Measurements from ENCODE around the gene LRRC4C.

LRRC4C gene

DNA sequence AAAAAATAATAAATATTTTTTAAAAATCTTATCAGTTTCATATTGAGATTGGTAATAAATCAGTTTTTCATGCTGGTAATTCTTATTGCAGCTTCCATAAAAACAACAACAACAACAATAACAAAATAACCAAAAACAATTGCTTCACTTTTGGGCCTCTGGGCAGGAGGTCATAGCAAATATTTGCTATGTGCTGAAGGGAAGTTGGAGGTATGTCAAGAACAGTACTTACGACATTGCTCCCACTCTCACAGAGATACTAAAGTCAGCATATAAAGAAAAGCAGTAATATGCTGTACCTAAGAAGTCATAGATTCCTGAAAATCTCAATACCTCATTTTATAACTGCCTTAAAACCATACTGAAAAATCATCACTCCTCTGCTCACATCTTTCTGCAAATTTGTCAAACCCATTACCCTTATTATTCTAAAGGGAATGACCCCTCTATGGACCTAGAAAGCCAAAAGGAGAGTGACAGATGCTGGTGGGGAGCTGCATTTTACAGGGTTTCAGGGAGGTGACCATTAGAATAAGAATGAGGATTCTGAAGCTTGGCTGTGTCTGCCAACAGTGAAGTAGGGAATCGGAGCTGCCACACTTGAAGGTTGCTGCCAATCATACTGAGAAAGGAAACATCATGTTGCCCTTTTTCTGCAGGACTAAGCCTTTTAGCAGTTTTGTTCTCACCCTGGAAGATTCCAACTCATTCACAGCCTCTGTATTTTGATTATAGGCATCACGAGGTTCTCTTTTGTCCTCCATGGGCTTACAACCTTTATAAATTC lies 742.9 kb downstream of the LRRC4C start:
- TF ChIP-seq, protein P1, sequence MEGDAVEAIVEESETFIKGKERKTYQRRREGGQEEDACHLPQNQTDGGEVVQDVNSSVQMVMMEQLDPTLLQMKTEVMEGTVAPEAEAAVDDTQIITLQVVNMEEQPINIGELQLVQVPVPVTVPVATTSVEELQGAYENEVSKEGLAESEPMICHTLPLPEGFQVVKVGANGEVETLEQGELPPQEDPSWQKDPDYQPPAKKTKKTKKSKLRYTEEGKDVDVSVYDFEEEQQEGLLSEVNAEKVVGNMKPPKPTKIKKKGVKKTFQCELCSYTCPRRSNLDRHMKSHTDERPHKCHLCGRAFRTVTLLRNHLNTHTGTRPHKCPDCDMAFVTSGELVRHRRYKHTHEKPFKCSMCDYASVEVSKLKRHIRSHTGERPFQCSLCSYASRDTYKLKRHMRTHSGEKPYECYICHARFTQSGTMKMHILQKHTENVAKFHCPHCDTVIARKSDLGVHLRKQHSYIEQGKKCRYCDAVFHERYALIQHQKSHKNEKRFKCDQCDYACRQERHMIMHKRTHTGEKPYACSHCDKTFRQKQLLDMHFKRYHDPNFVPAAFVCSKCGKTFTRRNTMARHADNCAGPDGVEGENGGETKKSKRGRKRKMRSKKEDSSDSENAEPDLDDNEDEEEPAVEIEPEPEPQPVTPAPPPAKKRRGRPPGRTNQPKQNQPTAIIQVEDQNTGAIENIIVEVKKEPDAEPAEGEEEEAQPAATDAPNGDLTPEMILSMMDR (IDR thresholded peaks at IDR 0.05; ENCODE audit: insufficient read depth, low read length, poor library complexity, severe bottlenecking): no peak
- Histone ChIP-seq H3K36me3 (ENCODE audit: control insufficient read depth, insufficient read depth, low read length) (no peaks in the 10 kb centered on the region), H3K27me3 (replicated peaks; ENCODE audit: control insufficient read depth, insufficient read depth, low read length) (no peaks in the 10 kb centered on the region), H3K4me3 (replicated peaks; ENCODE audit: low read depth, low read length) (no peak overlapping the region)
- DNase-seq (ENCODE audit: extremely low read depth, insufficient read length): no peak

DNA sequence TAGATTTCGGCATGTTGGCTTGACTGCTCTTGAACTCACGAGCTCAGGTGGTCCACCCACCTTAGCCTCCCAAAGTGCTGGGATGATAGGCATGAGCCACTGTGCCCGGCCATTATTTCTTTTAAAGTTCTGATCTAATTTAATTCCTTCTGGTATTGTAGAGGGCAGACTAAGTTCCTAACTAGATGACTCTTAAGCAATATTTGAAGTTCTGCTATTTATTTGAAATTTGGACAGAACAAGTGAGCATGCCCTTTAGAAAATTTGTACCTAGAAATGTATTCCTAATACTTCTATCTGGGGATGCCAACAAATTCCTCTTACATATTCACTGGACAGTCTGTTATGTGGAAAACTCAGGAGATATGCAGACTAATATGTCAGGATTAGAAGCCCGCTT lies 746.4 kb downstream of the LRRC4C start:
- no peaks in the 10 kb centered on the region for H3K36me3 ChIP-seq (ENCODE audit: control insufficient read depth, insufficient read depth, low read length)
- no peaks in the 10 kb centered on the region for H3K27me3 ChIP-seq (replicated peaks; ENCODE audit: control insufficient read depth, insufficient read depth, low read length)
- no peak for DNase-seq (ENCODE audit: extremely low read depth, insufficient read length)
- no peak overlapping the region for H3K4me3 ChIP-seq (replicated peaks; ENCODE audit: low read depth, low read length)
- TF ChIP-seq, protein P1 (IDR thresholded peaks at IDR 0.05; ENCODE audit: insufficient read depth, low read length, poor library complexity, severe bottlenecking): no peak

DNA sequence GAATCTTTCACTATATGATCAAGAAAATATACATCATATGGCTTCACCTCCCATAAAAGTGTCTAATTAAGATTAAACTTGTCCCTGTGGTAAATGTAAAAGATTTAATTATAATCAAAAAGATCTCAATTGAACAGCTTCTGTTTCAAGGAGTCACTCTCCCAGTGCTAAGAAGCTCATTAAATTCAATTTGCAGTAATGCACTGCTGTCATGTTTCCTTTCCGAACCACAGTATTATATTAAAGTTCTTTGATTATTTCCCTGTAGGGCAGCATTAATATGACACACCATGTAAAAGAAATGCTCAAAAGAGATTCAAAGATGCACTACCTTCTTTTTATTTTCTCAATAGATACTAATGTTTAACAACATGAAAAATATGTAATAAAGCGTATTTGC lies 758.4 kb downstream of the LRRC4C start:
- H3K27me3 ChIP-seq (replicated peaks; ENCODE audit: control insufficient read depth, insufficient read depth, low read length): no peaks in the 10 kb centered on the region
- H3K4me3 ChIP-seq (replicated peaks; ENCODE audit: low read depth, low read length): no peak overlapping the region
- H3K36me3 ChIP-seq (ENCODE audit: control insufficient read depth, insufficient read depth, low read length): no peaks in the 10 kb centered on the region
- no peak for DNase-seq (ENCODE audit: extremely low read depth, insufficient read length)
- TF ChIP-seq, protein P1 (IDR thresholded peaks at IDR 0.05; ENCODE audit: insufficient read depth, low read length, poor library complexity, severe bottlenecking): no peak

DNA sequence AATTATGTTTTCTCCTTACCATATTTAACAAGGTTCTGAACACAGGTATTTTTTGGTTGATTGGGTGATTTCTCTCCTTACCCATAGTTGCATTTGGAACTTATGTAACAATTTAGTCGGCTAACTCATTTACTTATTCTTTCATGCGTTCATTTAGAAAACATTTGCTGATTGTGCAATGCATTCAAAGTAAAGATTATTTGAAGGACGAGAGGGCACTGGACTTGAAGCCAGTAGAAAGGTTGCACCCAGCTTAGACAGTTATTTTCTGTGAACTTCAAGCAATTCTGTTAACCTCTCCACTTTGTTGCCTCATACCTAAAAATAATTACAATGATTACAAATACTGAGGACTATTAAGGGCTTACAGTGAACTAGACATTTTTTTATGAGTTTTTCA lies 769.6 kb downstream of the LRRC4C start:
- H3K36me3 ChIP-seq (ENCODE audit: control insufficient read depth, insufficient read depth, low read length): no peaks in the 10 kb centered on the region
- DNase-seq (ENCODE audit: extremely low read depth, insufficient read length): no peak
- H3K27me3 ChIP-seq (replicated peaks; ENCODE audit: control insufficient read depth, insufficient read depth, low read length): no peaks in the 10 kb centered on the region
- H3K4me3 ChIP-seq (replicated peaks; ENCODE audit: low read depth, low read length): no peak overlapping the region
- TF ChIP-seq, protein P1 (IDR thresholded peaks at IDR 0.05; ENCODE audit: insufficient read depth, low read length, poor library complexity, severe bottlenecking): no peak

DNA sequence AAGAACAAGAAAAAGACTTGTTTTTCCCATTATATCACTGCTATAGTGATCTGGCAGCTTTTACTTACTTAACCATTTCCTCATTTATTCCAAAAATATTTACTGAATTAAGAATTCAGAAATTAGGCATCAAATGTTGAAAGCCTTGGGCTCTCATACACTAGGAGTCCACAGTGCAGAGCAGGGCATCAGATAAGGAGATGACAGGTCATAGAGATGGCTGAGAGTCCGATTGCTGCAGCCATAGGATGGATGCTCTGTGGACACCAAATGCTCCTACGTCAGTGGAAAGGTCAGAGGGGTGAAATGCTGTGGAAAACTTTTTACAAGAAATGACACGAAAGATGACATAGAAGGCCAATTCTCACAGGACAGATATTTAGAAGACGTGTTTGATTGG lies 771.1 kb downstream of the LRRC4C start:
- H3K4me3 ChIP-seq (replicated peaks; ENCODE audit: low read depth, low read length): no peak overlapping the region
- DNase-seq (ENCODE audit: extremely low read depth, insufficient read length): no peak
- TF ChIP-seq, protein P1 (IDR thresholded peaks at IDR 0.05; ENCODE audit: insufficient read depth, low read length, poor library complexity, severe bottlenecking): no peak
- no peaks in the 10 kb centered on the region for H3K27me3 ChIP-seq (replicated peaks; ENCODE audit: control insufficient read depth, insufficient read depth, low read length)
- H3K36me3 ChIP-seq (ENCODE audit: control insufficient read depth, insufficient read depth, low read length): no peaks in the 10 kb centered on the region
